ENCODE measurements around the gene MACROH2A1.

GRCh38 chr5:135384898-135385297 lies 14.1 kb downstream of the MACROH2A1 start:
- TF ChIP-seq CTCF (IDR thresholded peaks at IDR 0.05; ENCODE audit: low read depth, low read length, poor library complexity, severe bottlenecking) (no peak), EZH2phosphoT487 (IDR thresholded peaks at IDR 0.05; ENCODE audit: borderline replicate concordance, low read length) (no peak)
